ENCODE results near the gene P2RX6. TPM values are rescaled to one million over a fixed set of nuclear protein-coding genes. Genes with fewer than 3 reads are reported as not detected.
"Not testable (repeated sequence)": the region's sequence is repeated elsewhere in the genome, so short reads cannot be mapped to it uniquely, and the experiment has no call there.

P2RX6 gene
- total RNA-seq, 1 donor from 2014 or later = 2.4 TPM

DNA sequence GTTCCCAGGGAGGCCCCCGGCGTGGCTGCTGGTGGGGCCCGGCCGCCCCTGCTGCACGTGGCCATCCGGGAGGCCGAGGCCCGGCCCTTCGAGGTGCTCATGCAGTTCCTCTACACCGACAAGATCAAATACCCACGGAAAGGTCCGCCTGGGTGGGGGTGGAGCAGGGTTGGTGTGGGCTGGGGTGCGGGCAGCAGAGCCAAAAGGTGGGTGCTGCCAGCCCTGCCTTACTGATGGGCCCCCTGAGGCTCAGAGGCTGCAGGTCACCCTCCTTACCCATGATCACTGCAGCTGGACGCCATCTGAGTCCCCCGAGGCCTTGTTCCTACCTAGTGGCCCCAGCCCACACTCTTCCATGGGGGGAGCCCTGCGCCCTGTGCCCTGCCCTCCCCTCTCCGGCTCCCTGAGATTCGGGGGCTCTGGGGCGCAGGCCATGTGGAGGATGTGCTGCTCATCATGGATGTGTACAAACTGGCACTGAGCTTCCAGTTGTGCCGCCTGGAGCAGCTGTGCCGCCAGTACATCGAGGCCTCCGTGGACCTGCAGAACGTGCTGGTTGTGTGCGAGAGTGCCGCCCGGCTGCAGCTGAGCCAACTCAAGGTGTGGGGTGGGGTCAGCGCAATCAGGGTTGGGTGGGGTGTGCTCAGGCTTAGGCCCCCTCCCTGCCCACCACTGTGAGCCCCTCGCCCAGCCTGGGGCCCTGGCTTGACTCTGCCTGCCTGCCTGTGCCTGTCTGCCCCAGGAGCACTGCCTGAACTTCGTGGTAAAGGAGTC lies 20.6 kb upstream of the P2RX6 start:
- no peak for DNase-seq (ENCODE audit: low spot score)

DNA sequence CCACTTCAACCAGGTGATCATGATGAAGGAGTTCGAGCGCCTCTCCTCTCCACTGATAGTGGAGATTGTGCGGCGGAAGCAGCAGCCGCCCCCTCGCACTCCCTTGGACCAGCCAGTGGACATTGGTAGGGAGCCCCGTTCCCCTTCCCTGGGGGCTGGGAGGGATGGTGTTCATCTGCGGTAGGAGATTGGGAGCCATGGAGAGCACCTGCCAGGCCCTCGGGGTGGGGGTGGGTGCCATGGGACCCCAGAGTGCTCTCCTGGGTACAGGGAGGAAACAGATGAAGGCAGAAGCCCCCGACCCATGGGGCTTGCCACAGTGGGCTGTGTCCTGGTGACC lies 20.1 kb upstream of the P2RX6 start:
- no peak for DNase-seq (ENCODE audit: low spot score)

DNA sequence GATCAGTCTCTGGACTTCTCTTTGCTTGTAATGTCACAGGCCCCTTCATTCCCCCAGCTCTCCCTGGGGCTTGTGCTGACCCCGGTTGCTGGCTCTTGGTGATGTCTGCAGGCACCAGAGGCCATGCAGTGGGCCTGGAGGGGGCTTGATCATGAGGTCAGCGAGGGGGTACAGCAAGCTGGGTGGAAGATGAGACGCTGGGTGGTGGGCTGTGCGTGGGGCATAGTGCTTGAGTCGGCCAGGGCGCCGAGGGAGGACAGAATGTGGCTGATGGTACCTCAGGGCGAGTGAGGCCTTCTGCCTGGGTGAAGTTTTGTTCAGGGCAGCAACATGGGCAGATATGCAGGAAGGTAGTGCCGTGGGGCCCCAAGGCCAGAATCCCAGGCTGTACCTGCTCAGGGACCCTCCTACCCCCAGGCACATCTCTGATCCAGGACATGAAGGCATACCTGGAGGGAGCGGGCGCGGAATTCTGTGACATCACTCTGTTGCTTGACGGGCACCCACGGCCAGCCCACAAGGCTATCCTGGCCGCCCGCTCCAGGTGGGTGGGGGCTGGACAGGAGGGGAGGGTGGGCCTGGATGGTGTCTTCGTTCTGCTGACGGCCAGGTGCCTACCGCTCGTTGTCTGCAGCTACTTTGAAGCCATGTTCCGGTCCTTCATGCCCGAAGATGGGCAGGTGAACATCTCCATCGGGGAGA lies 19.5 kb upstream of the P2RX6 start:
- no peak for DNase-seq (ENCODE audit: low spot score)

DNA sequence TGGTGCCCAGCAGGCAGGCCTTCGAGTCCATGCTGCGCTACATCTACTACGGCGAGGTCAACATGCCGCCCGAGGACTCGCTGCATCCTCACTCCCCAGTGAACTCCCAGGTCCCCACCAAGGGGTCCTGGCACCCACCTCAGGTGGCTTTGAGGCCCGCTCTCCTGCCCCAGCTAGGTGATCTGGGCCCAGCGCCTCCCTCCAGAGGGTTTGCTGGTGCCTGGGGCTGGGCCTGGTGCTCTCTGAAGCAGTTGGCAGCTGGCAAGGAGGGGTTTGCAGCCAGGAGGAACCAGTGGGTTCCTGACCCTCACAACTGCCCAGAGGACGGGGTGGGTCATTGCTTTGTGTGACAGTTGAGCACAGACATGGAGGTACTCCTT lies 18.9 kb upstream of the P2RX6 start:
- DNase-seq (ENCODE audit: low spot score) = no peak

DNA sequence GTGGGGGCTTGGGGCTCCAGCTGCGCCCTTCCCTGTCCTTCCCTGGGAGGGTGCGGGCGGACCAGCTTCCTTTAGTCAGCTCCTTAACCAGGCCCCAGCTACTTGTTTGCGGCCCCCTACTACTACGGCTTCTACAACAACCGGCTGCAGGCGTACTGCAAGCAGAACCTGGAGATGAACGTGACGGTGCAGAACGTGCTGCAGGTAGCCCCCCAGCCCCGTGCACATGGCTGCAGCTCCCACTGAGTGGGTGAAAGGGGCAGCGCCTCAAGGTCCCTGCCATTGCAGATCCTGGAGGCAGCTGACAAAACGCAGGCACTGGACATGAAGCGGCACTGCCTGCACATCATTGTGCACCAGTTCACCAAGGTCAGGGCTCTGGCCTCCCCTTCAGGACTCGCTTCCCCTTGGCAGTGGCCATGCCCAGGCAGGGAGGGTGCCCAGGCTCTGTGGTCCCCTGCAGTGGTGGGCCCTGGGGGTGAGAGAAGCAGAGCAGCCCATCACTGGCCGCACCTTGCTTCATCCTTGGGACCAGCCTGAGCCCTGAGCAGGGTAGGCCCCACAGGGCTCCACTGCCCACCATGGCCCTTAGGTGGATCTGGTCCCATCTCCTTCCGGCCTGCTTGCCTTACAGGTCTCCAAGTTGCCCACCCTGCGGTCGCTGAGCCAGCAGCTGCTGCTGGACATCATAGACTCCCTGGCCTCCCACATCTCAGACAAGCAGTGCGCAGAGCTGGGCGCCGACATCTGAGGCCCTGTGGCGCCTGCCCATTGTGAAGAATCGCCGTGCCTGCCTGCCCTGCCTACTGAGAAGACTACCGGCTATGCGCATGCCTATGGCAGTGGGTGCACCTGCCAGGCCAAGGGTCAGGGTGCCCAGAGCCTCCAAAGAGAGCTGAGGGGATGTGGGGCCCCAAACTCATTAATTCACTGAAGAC lies 18.1 kb upstream of the P2RX6 start:
- no peak for DNase-seq (ENCODE audit: low spot score)

DNA sequence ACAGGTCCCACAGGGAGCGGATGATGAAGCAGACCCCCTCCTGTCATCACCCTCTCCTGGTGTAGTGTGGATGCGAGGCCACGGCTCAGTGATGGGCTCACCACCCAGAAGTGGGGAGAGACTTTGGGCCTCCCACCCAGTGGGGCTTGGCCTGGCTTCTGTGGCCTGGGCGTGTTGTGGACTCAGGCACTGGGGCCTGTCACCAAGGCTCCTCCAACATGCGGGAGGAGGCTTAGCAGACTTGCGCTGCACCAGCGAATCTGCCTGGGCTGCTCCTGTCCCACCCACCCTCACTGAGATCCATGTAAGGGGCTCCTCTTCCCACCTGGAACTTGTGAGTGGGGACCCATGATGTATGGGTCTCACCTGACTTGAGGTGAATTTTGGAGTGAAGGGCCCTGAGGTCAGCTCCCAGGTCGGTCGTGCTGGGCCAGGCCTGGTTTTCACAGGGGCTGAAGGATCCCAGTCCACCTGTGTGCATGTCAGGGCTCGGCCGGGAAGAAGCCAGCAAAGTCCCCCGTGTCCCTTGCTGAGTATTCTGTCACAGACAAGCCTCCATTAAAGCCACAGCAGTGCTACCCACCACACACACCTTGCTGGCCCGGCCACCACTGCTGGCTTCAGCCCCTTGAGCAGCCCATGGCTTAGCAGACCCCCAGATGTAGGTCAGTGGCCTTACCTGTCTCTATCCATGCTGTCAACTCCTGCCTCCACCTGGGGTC lies 17.3 kb upstream of the P2RX6 start:
- no peak for DNase-seq (ENCODE audit: low spot score)

DNA sequence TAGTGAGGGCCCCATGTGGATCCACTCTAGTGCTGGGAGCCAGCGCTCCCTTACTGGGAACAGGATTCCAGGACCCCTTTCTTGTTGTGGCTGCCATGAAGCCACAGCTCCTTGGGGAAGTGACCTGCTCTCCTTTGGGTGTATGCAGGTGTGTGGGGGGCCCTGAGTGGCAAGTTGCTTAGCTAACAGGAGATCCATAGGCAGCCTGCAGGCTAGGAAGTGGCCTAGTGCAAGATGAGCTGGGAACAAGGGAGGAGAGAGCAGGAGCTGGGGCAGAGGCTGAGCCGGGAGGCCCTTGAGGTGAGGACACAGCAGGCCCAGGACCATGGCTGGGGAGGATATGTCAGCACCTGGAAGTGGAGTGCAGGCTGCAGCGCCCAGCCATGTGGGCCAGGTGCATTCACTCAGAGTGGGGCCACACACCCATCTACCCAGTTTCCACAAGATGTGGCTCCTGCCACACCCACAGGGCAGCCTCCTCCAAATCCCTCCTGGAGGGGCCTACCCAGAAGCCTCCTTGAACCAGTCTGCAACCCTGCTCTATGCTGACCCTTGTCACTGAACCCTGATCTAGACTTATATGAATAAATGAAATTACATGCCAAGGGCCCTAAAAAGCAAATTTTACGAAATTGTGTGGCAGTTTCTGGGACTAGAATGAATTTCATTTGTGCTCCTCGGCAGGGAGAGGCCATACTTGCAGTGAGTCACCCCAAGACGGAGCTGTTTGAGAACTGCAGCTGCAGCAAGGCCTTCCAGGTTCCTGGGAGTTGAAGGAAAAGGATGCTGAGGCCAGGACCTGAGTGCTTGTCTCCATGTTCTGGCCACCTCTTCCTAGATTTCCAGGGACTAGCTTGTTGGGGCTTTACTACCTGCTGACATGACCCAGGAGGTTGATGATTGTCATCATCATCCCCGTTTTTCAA lies 16.3 kb upstream of the P2RX6 start:
- DNase-seq (ENCODE audit: low spot score) = no peak

DNA sequence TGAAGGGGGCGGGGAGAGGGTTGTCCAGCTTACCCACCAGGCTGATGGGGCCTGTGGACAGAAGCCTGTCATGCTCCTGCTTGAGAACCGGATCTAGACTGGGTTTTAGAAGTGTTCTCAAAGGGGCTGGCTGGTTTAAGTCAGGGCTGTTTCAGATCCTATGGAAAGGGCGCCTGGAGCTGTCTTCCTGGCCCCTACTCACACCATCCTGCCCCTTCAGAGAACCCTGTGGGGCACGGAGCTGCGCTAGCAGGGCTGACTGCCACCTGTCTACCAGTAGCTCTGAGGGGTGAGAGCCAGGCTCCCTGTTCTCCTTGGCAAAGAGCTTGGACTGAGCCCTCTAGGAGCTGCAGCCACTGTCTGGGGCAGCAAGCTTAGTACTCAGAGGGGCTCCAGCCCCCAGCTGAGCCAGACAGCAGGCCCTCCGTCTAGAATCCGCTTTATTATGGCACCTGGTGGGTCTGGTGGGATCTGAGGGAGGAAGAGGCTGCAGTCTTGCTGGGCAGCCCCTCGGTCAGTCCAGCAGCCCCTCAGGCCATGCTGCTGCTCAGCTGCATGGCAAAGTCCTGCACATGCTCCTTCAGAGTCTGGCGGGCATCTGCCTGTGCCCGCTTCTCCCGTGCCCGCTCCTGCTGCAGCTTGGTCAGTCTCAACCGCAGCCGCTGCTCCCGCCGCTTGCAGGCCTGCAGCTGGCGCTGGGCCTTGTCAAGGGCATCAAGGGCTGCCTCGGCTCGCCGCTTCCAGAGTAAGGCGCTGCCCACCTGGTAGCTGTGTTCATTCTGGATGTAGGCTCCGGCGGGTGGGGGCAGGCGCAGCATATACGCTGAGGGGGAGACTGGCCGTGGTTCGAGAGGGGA lies 15.4 kb upstream of the P2RX6 start:
- DNase-seq (ENCODE audit: low spot score) = no peak

DNA sequence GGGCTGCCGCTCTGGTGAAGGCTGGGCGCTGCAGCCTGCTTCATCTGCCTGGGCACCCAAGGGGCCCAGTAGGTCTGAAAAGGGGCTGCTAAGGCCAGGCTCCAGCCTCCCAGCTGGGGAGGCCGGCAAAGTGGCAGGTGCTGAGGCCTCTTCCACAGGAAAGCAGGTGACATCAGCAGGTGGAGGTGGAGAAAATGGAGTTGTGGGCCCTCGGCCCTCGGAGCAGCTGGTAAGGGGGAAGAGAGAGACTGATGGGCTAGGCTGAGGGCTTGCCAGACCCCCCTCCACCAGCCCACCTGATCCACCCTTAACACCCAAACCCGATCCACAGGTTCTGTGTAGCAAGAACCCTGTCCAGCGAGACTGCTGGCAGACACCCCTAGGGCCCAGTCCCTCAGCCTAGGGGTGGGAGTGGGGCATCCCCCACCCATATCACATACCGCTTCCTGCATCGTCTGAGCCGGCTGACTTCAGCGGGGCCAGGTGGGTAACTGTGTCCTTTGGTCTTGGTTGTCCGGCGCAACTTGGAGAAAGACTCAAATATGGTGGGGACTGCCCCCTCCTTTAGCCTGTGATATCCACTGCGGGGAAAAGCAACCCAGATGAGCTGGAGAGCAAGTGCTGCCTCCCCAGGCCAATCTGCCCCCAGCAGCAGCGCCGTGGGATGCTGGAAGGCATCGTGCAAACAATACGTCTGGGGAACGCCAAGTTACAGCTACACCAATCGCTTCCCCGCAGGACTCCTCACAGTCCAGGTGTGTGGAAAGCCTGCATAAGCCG lies 14.6 kb upstream of the P2RX6 start:
- DNase-seq (ENCODE audit: low spot score) = no peak

DNA sequence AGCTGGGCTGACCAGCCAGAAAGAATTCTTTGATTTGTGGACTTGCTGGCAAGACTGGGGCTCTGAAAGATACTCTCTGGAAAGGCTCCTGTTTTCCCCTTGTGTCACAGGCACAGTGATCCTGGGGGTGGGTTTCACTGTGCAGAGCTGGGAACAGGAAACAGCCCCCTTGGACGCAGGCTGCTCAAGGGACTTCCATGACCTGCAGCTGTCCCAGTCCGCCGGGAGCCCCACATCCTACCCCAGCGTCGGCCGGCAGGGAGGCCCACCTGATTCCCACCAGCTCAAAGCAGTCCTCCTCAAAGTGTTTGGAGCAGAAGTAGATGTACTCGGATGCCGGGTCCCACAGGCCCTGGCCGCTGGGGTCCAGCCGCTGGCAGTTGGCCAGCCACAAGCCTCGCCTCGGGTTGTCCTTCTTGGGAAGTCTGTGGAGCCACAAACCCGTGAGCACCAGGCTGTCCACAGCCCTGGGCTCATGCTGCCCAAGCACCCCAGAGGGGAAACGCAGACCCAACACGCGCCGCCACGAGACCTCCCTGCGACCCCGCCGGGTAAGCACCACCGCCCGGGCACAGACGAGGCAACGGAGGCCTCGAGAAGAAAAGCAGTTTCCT lies 13.9 kb upstream of the P2RX6 start:
- no peak for DNase-seq (ENCODE audit: low spot score)

DNA sequence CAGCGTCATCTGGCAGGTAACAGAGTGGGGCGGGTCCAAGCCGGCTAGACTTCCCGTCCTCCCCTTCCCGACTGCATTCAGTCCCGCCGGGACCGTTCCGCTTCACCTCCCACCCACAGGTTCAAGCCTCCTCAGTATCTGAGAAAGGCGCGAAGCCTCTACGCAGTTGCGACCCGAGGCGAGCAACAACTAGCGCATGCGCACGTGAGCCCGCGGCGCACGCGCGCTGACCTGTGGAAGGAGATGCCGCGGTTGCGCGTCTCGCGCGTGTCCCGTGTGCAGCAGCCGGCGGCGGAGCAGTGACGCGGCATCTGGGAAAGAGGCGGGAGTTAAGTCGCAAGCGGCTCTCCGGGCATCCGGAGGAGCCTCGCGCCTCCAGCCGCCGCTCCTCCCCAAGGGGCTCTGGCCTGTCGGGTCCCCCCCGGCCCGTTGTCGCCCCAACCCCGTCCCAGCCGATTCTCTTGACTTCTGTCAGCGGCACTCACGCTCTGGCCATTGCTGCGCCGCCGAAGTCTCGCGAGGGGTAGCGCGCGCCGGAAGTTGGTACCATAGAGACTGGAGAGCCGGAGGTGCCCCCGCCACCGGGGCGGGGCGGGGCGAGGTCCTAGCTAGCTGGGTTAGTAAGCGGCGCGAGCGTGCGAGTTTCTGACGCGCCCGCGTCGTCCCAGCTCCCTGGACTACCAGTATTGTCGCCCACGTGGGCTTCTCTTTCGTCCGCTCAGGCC lies 13.2 kb upstream of the P2RX6 start, which contains the start of gene THAP7:
TSS of gene THAP7 (minus strand) at position 518 of the 725 bp plus-strand sequence. CDS start at position 311, 207 bp downstream.
- peak; percentile 97 for DNase-seq (ENCODE audit: low spot score)

DNA sequence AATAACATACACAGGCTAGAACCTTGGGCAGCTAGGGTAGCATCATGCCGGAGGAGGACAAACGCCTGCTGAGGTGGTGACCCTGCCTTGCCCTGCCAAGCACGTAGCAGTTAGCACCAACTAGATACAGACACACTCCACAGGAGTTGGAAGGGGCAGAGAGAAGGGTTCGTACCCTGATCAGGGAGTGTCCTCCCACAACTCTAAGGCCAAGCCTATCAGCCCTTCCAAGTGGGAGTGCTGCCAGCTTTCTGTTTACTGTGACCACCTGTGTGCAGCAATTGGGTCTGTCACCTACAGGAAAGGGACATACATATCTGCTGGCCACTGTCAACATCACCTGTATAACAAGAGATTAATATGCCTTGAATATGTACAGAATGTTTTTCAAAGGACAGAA lies 11.2 kb upstream of the P2RX6 start:
- no peak for DNase-seq (ENCODE audit: low spot score)

DNA sequence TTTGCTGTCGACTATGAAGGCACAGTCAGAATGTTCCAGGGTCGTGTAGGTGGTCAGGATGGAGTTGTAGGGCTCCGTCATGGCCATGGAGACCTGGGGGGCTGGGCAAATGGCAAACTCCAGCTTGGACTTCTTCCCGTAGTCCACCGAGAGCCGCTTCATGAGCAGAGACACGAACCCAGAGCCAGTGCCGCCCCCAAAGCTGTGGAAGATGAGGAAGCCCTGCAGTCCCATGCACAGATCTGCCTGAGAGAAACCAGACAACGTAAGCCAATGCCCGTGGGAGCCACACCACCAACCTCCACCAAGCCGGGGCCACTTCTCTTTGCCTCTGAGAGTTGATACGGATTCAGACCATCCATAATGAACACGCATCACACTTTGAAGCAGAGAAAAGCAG lies 5.8 kb upstream of the P2RX6 start:
- not testable (repeated sequence) for DNase-seq (ENCODE audit: low spot score)

DNA sequence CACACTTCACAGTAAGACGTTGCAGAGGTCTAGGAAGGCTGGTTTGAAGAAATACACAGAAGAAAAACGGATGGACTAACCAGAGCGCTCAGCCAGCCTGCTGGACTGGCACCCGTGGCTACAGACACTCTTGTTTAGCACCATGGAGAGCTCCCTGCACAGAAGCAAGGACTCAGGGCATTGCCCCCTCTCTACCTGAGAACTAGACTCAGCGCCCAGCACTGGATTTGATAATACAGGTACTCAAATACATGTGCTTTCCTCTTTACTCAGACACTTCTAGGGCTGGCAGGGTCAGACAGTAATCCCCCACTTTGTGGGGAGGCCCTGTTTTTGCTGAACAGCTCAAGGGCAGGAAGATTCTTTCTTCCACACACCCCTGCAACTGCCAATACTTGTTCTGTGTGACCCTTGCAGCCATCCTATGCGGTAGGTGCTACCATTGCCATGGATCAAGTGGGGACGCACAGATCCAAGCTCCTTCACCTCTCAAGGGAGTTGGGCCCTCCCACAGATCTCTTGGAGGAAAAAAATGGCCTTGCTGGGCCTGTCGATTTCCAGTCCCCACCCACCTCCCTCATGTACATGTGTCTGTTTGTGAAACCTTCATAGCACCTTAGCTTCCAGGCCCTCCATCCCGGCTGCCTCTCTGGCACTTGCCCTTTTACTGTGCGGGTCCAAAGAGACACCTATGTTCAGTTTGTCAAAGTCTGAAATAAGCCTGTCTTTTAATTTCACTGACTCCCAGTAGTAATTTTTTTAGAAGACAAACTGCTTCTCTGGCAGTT lies 5.1 kb upstream of the P2RX6 start:
- peak; percentile 58 for DNase-seq (ENCODE audit: low spot score)

DNA sequence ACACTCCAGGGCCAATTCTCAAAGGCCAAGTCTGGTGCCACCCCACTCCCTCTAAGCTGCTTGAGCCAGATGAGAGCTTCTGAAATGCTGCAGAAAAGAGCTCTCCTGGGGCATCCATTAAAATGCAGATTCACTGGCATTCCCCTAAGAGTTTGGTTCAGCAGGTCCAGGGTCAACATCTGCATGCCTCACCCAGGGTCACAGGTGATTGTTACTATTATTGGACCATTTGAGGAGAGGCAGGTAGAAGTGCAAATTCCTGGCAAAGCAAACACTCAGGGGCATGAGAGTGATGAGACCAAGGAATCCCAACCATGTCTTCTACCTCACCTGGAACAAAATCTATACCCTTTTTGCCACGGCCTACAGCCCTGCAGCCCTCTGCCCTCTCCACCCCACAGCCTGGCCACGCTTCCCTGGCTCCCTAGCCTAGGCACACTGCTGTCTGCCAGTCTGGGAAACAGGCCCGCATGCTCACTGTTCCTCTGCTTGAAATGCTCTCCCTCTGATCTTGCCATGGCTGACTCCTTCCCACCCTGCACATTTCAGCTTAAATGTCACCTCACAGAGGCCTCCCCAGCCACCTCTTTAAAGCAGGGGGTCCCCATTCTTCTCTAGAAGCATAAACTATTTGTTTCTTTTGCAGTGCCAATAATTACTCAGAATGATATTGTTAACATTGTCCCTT lies 4.4 kb upstream of the P2RX6 start:
- no peak for DNase-seq (ENCODE audit: low spot score)
